ENCODE measurements around the gene SPHKAP.
"Not testable (repeated sequence)": the region's sequence is repeated elsewhere in the genome, so short reads cannot be mapped to it uniquely, and the experiment has no call there.

SPHKAP gene

DNA sequence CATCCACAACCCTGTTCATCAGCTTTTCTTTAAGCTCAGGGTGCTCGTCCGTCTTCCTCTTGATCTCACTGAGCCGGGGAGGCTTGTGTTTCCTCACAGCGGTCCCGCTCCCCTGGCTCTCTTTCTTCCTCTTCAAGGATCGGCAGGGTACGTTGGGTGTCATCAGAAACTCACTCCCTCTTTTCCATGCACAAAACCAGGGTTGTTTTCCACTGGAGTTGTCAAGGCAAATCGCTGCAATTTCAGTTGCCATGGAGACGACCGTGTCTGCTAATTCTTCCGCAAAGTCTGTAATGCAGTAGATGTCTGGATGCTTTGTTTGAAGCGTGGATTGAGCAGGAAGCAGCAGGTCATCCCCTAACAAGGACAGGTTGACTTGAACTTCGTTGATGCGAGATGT lies 163.7 kb downstream of the SPHKAP start:
- DNase-seq = no peak

DNA sequence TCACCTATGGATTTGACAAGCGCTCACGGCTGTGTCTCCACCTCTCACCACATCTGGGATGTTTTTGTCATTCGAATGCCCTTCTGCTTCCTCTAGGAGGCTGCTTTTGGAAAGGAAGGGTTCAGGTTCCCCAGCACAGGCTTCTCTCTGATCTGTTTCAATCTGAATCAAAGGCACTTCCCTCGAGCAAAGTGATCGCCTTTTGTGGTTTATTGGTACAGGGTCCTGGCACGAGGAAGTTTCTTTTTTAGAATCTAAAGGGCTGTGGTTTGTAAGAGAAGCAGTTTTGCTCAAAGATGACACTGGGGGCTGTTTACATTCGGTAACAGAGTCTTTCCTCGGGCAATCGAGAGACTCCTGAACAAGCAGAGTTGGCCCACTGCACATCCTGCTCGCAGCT lies 165.1 kb downstream of the SPHKAP start:
- DNase-seq = no peak

DNA sequence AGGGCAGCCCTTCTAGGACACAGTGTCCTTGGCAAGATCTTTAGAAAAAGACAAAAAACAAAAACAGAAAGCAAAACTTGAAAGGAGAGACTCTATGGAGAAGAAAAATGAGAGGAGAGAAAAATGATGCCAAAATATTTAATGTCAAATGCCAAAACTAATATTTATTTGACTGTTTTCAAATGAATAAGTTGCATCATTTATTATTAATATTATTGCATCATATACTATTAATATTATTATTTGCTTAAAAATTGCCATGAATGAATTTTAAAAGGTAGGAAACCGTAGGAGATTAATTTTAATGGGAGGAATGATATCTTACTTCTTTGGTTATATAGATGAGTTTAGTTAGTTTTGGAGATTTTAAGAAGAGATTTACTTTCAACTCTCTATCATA lies 165.7 kb downstream of the SPHKAP start:
- DNase-seq = no peak

DNA sequence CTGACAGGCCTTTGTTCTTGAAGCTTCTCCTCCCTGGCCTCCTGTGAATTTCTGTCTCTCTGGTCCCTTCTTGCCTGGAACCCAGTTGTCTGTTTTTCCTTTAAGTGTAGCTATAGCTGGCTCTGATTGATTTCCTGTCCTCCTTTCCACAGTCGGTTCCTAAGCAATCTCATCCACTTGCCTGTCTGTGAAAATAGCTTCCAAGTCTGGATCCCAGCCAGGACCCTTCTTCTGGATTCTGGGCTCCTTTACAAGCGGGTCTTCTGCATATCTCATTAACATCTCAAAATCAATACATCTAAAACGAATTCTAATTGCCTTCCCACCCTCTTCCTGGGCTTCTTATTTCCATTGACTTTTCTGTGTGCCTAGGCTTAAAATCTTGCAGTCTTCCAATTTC lies 185.1 kb downstream of the SPHKAP start:
- DNase-seq = no peak

DNA sequence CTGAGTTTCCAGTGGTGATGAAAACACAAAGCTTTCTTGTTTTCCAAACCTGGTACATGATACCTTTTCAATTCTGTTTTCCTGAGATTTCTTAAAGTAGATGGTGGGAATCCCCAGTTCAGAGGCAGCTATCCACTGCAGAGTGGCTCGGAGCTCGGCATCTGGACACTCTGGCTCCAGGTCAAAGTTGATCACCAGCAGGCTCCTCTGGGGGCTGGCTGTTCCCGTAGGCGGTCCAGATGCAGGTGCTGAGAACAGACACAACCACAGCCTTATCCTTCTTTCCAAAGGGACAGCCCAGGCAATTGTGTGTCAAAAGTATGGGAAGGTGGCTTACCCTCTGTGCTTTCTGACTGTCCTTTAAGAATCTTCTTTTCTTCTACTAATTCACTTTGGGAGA lies 190.6 kb downstream of the SPHKAP start:
- DNase-seq = no peak

DNA sequence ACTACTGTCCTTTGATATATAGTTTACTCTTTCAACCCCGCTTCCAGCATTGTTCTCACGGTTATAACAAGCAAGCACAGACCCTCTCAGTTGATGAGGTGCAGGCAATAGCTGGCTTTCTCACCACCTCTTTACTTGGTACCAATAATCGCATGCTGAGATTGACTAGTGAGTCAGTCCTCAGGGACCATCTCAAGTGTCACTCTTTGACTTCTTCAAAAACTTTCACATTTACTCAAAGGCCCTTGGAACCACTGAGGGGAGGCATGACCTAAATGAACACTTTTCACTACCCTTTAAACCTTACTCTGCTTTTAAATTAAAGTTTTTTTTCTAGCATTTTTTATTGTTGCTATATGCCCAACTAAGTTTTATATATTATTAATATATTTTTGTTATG lies 208.2 kb downstream of the SPHKAP start:
- DNase-seq = no peak

DNA sequence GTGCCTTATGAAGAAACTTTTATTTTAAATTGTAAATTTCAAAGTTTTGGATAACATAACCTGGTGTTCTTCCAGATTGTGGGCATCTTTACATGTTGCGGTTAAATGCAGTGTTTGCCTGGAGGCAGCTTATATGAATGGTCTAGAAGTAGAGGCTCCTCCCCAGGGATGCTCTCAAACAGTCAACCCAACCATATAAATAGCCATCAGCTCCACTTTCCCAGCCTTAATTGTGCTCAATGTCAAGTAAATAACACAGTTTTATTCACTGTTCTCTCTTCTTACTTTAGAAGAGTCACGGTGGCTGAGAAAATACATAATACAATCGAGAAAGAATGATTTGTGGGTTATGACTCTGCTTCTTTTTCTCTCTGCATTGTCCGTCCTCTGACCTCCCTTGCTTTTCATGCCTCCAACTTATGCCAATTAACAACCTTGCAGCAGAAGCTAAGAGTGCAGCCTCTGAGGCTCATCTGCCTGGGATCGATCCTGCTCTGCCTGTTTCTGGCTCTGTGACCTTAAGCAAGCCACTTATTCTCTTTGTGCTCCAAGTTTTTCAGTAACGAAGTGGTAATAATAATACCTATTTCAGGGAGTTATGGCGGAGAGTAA lies 209.8 kb downstream of the SPHKAP start:
- DNase-seq = no peak

DNA sequence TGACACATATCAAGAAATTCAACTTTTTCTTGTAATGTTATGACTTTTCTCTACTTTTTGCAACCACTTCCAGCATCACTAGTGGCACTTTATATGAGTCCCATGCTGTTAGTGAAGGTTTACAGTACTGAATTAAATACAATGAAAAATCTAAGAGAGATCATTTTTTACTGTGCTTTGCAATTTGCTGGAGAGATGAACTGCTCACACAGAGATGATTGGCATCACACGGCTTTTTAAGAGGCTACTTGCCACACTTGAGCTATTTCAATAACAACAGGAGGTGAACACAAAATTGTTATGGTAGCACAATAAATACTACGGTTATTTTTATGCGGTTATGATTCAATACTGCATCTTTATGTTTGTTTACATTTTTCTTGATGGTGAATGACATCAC lies 221.2 kb downstream of the SPHKAP start:
- DNase-seq = no peak

DNA sequence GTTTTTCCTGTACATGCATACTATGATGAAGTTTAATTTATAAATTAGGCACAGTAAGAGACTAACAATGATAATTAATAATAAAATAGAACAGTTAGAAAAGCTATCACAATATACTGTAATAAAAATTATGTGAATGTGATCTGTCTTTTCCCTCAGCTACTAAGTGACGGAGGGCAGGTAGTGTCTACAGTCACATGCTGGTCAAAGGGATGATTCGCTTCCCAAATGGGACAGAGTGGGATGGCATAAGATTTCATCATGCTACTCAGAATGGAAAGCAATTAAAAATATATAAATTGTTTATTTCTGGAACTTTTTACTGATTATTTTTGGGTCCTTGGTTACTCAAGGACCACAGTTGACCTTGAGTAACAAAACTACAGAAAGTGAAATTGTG lies 238.5 kb downstream of the SPHKAP start:
- no peak for DNase-seq

DNA sequence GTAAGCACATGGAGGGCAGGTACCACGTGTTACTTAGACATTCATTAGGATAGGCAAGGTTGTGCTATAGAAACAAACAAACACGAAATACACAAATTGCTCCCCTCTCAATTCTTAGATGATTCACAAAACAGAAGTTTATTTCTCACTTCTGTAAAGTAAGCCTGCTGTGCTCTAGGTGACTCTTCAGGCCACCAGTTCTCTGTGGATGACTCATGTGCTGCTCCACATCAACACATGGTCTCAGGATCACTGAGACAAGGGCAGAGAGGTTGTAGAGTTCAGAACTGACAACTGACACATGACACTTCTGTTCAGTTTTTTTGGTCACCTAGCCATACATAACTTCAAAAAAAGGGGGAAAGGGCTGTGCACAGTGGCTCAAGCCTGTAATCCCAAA lies 239.5 kb downstream of the SPHKAP start:
- no peak for DNase-seq

DNA sequence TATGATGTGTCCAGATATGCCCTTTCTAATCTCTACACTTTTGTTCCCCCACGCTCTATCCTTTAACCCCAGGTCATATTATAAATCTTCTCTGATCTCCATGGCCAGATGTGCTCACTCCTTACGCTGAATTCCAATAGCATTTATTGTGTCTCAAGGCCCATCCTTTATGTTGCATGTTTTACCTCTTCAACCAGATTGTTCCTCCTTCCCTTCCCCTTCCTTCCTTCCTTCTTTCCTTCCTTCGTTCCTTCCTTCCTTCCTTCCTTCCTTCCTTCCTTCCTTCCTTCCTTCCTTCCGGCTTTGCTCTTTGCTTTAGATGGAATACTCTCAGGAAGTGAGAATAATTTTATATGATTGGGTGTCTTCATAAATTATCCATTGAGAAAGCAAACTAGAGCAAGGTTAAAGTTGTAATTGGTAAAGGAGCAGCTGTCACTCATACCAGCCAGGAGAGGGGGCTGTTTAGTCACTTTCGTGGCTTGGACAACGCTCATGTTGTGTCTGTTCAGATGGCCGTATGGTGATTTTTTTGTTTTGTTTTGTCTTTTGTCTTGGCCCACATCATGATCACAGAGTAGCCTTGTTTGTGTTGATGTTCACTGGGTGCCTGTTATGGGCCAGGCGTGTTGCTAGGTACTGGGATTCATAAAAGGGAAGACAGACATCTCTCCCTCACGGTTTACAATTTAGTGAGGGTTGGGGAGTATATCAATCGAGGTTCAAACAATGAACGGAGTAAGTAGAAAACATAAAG lies 242.0 kb downstream of the SPHKAP start:
- DNase-seq = no peak

DNA sequence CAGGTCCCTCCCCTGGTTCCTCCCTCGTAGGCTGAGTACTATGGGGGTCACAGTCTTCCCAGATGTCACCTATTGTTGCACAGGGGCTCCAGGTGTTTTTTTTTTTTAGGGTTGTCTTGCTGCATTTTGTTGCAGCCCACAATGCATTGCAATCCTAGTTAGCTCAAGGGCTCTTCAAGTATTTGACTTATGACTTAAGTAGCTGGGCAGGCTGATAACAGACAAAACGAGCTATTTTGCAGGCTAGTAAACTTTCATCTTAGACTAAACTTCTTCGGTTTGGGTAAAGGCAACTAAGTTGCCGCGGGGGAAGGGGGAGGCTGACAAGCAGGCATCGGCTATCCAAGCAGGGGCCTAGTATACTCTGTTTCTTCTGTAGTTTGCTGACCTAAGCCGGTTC lies 245.2 kb downstream of the SPHKAP start:
- not testable (repeated sequence) for DNase-seq

DNA sequence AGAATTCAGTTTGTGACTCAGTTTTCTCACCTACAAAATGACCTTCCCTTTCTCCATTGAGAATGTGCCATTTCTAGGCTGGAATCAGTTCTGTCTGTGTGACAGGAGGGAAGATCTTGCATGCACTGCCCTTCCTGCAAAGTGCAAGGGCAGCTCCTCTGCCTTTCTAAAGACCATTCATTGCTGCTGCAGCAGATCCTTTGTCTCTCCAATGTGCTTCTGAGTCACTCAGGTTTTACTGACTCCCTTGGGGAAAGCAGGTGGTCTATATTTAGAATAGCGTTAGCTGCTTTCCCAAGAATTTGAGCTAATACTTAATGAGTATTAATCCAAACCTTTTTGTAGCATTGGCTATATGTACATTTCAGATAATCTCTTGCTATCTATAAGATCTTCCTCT lies 247.6 kb downstream of the SPHKAP start:
- DNase-seq = no peak

DNA sequence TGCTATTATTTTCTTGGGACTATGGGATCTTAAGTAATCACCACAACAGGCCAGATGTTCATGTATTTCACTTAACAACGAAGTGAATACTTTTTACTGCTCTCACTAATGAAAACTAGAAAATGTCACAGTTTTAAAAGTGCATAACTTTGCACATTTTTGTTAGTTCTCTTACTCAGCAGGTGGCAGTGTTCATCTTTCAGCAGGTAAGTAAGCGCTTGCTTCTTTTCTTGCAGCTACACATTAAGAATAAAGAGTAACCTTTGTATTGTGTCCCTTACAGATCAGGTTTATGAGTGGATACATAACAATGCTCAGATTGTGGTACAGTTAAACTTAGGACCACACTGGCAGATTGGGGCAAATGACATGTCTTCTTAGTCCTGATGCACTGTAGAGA lies 249.1 kb downstream of the SPHKAP start:
- no peak for DNase-seq

DNA sequence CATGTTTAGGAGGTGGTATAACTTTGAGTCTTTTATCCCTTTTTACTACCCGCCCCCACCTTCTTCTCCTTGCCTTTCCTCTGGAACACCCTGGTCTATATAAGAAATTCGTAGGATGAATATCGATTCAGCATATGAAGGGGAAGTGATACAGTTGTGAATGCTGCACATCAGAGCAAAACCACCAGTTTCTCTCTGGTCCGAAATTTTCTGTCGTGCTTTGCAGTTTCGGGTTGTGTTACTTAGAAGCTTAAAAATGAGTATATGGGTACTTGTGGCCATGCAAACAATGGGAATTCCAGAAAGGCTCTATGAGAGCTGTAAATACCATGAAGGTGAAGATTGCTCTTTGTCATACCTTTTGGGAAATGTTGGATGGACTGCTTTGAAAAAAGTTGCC lies 249.5 kb downstream of the SPHKAP start:
- DNase-seq = no peak
